DMS153 (cell line): ENCODE data around the gene ACSL6.

ENCODE experiments used
- DNase-seq: peaks from one replicate; lab custom pipeline; 2025; lab: John Stamatoyannopoulos, UW

ACSL6 gene

DNA sequence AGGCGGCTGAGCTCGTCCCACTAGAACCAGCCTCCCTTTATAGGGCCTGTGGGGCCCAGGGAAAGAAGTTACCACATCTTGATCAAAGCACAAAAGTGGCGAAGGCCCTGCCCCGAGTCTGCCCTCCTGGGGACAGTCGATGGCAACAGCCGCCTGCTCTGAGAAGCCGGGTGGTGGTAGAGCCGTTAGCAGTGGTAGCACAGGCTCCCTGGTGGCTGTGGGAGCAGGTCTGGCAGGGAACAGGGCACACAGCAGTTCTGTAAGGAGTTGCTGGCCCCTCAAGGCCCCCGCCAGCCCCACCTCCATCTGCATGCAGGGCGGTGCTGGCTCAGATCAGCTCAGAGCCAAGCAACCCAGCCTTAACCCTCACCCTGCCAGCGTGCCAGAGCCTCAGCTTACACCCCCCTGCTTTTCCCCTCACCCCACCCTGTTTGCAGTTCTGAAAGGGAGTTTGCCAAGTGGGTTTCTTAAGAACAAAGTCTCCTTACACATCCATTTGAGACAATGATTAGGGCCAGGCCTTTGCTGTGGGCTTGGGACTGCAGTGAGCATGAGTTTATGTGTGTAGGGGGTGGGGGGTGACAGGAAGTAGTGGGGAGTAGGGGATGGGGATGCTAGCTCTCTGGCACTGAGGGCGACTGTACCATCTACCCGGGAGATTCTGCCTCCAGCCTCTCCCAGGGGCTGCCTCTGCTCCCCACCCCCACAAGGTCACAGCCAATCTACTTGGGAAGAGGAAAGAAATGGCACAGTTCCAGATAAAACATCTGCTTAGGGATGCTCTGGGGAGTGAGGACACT, 11.8 kb downstream of the ACSL6 start:
- DNase-seq, result no peak

DNA sequence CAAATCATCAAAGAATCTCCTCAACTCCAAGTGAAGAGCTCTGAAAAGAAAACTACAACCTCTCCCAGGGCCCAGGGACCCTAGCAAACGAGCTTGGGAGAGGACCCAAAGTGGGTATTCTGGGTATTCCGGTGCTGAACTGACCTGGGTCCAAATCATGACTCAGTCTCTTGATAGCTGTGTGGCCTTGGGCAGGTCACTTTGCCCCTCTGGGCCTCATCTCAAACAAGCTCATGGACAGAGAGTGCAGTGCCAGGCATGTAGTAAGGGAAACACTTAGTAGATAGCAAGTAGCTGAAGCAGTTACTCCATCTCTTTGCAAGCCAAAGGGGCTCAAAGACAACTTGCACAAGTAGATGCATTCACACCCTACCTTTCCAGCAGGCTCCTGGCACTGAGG, 12.4 kb downstream of the ACSL6 start:
- DNase-seq, result no peak

DNA sequence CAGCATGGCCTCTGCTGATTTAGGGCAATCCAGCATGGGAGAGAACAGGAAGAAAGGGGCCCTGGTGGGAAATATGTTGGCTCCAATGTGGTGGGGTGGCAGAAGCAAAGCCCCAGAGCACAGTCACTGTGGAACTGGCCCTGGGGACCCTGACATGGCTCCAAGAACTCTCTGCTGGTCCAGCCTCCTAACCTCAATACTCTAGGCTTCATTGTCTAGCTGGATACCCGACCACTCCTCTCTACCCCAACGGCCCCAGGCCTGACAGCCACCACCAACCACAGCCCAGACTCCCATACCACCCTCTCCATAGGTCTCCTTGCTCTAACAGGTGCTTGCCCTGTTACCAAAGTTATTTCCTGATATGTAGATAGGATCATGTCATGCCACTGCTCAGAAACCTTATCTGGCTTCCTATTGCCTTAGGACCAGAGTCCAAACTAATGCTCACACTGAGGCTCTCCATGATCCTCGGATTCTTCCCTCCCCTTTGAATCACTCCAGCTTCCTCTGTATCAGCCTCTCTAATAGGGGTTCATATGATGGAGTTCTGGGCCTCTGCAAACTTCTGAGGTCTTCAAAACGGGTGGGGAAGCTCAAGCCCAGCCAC, 12.9 kb downstream of the ACSL6 start:
- no peak for DNase-seq

DNA sequence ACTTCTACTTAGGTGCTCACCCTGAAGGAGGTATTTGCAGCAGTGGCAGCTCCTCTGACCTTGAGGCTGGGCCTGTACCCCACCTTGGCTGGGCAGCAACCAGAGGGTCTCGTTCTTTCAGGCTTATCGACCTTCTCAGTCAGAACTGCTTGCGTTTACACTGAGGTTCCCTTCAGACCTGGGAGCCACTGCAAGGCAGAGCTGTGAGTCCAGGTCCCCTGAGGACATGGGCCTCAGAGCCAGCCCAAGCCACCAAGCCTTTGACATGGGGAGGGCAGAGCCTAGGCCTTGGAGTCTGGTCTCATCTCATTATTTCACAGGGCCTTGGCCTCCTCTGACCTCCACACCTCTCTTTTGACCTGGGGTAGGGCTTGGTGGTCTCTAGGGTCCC, 13.7 kb downstream of the ACSL6 start:
- DNase-seq, result no peak

DNA sequence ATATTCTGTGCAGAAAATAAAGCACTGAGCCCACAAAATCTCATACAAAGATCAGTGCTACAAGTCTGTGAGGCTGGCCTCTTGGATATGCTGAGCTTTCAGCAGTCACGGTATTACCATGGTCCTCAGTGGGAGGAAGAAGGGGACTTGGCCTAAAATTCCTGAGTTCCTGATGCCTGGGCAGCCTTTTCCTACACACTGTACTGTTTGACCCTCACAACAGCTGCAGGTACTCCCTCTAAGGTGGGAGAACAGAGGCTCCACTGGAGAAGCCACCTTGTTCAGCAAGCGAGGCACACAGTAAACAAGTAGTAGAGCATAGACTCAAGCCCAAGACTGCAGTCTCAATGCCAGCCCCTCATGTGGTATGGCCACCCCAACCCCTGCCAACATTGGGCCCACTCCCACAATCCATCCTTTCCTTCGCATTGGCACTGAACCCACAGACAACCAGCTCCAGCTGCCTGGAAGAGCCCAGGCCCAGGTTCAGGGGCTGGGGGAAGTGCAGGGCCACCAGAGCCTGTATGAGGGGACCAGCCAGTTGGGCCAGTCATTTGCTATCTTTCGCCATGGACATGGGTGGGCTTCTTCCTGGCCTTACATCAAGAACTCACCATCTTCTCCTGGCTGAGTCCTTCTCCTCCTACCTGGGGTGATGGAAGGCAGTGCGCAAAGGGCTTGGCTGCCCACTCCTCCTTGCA, 14.3 kb downstream of the ACSL6 start:
- no peak for DNase-seq

DNA sequence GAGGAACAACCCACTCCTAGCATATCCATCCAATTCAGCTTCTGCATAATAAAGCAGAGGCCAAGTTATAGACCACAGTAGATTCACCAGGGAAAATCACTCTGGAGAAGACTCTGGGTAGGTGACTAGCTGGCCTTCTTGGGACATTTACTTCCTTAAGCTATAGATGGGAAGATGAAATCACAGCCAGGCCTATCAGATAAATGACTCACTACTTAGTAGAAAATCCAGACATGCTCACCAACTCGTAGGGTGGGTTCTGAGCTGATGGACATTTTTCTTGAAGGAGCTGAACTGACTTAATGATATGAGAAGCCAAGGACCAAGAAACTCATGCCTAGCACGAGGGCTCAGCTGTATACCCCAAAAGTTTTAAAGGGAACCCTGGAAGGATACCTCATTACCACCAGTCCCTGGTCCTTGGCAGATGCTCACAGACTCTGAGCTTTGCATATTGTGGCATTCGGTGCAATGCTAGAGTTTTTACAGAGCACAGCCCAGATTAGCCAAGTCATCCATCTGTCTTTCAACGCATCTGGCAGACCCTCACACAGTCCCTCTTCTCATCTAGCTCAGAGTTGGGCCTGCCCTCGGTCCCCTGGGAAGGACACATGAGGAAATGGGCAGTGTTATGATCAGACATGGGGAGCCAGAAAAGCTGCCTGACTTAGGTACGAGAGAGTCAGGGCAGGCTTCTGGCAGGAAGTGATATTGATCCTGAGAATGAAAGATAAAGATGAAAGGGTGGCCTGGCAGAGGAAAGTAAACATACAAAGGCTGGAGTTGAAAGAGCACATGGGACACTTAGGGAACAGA, 15.0 kb downstream of the ACSL6 start:
- no peak for DNase-seq

DNA sequence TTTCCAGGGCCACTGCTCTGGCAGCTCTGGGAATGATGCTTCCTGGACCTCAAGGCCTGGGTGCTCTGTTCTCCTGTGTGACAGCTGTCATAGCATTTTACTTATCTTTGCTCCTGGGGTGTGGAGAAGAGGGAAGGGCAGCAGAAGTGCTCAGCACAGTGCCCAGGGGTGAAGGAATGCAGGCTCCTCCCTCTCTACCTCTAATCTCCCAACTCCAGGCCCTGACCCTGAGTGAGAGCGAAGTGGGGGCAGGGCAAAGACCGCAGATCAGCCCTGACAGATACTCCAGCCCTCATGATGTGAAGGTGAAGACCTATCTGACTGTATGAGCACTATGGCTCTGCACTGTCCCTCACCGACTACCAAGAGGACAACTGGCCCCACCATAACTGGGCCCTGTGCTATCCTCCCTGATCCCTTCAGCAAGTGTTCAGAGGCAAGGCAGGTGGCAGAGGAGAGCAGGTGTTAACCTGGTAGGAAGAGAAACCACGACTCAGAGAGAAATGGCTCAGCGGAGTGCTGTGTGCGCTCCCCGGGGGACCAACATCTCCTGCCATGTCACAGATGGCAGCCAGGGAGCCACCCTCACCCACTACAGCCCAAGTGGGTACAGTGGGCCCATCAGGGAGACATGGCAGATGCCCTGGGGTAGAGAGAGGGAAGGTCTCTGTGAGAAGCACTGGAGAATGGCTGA, 16.8 kb downstream of the ACSL6 start:
- no peak for DNase-seq

DNA sequence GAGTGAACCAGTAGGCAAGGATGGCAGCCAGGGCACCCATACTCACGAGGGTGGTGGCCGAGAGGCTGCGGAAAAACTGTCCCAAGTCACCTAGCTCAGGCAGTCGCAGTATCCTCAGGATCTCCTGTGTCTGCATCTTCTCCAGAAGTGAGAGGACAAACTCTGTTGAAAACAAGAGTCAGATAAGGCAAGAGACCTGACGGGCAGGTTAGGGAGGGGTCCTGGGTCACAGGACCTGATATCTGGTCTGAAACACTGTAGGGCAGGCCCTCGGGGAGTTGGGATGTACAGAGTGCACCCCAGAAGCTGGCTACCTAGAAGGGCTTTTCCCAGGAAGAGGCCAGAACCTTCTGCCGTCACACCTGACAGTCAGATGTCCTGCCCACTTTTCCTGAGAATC, 17.4 kb downstream of the ACSL6 start:
- no peak for DNase-seq

DNA sequence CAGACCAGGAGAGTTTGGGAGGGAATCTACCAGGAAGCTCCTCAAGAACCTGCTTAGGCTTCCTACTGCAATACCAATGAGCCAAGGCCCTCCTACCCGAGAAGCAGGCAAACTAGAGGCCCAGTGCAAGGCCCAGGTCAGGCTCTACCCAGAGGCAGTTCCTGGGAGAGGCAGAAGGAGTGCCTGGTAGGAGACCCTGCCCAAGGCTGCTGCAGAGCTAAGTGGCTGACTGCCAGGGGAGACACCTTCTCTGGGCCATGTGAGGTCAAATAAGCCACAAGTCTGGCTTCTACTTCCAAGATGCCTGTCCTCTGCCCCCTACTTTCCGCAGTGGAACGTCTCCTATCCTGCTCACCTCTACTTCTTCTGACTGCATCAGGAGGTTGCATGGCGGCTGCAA, 17.8 kb downstream of the ACSL6 start:
- no peak for DNase-seq

DNA sequence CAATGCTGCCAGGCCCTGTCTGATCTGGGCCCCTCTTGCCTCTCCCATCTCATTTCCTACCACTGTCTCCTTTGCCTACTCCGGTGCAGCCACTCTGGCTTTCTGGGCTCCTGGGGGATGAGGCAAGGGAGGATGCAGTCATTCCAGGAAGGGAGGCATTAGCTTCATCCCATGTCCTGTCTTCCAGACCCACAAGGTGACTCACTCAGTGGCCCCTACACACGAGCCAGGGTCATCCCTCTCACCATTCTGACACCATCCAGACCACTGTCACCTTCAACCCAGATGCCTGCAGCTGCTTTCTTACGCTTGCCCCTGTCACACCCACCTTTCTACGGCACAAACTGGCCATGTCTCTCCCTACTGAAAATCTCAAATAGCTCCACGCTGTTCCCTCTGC, 19.1 kb downstream of the ACSL6 start:
- DNase-seq, result no peak

DNA sequence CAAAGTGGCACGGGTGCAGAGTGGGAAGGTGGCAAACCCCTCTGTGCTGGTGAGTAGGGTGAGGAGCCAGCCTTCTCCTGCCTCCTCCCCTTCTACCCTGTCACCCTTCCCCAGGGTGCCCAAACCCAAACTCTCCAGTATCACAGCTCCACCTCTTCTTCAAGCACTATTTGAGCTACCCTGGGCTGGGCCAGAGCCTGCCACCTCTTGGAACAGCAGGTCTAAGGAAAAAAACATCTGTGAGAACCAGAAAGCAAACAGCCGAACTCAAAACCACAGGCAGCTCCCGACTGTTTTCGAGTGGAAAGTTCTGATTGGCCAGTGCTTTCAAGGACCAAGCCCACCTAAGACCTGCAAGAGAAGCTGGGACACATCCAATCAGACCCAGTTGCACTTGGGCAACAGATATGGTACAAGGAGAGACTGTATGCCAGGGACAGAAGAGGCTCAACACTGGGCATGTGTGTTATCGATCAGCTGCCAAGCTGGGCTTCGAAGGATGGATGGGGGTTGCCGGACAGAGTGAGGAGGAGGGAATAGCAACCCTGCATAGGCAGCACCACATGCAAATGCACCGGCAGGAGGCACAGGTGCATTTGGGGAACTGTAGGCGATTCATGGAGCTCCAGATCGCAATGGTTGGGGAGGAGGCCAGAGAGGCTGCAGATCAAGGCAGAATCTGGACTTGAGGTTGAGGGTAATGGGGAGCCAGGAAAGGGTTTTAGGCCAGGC, 19.7 kb downstream of the ACSL6 start:
- no peak for DNase-seq

DNA sequence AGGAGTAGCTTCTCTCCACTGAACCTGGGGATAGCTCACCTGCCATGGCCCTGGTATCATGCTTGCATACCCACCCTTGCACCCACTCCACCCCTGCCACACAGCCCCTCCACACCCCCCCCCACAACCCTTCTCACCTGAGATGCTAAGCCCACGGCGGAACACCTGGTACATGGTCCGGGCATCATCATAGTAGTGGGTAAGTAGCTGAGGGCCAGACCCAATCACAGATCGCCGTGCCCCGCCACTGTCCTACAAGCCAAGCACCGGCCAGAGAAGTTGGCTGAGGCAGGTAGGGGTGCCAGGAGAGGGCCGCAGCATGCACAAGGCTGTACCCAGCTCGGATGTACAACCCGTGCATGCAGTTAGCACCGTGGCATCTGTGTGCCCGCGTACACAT, 20.7 kb downstream of the ACSL6 start:
- DNase-seq, result no peak

DNA sequence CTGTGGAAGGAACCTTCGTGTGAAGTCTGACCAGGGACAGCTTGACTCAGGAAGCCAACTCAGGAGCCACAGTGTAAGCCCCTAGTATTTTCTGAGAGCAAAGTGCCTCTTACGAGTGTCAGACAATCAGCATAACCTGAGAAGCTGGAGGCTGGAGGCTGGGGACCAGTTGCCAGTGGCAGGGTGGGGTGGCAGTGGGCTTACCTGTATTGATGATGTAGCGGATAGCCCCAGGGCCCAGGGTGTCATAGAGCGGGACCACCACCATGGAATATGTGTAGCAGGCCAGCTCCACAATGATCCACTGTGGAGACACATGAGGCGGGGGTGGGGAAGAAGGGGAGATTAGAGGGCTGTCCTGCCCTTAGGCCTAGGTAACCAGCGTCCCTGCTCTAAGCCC, 22.9 kb downstream of the ACSL6 start:
- DNase-seq, result no peak

DNA sequence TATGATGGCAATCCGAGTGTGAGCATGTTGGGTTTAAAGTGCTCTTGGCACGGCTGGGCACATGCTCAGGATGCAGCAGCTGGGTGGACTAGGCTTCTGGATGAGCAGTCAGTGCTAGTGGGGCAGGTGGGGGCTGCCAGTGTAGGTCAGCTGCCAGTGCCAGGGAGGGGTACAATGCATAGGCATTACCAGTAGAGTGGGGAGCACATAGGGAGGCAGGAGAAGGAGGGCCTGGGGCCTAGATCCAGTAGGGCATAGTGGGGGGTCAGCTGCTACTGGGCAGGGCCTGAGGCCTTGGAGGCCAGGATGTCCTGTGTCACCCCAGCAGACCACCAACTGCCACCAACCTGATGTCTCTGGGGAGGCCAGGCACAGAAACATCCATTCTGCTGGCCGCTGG, 24.2 kb downstream of the ACSL6 start:
- no peak for DNase-seq

DNA sequence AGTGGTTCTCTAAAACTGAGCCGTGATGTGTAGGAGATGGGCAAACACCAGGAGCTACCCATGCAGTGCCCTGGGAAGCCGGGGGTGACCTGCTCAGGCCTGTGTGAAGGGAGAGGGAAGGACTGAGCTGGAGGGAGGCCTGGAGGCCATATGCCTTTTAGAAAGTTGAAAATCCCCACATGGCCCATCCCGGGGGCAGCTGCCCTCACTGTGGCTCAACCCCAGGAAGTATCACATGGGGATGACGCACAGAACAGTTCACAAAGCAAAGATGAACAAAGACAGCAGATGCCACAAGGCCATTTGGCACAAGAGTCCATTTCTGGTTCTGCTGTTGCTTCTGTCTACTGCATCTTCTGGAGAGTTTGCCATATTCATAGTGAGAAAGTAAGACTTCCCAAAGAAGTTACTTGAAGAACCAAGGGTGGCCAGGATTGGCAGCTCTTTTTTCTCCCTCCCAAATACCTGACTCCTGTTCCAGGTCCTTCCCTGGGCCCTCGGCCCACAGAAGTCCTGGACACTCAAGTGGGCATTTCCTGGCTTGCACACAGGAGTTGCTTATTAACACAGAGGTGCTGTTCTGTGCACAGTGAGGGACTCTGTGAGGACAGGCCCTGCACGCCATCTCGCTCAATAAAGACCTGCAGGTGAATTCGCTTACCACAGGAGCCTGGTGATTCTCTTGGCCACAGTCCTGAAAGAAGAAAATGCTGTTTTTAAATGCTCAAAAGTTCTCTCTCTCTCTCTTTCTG, 25.1 kb downstream of the ACSL6 start:
- no peak for DNase-seq

DNA sequence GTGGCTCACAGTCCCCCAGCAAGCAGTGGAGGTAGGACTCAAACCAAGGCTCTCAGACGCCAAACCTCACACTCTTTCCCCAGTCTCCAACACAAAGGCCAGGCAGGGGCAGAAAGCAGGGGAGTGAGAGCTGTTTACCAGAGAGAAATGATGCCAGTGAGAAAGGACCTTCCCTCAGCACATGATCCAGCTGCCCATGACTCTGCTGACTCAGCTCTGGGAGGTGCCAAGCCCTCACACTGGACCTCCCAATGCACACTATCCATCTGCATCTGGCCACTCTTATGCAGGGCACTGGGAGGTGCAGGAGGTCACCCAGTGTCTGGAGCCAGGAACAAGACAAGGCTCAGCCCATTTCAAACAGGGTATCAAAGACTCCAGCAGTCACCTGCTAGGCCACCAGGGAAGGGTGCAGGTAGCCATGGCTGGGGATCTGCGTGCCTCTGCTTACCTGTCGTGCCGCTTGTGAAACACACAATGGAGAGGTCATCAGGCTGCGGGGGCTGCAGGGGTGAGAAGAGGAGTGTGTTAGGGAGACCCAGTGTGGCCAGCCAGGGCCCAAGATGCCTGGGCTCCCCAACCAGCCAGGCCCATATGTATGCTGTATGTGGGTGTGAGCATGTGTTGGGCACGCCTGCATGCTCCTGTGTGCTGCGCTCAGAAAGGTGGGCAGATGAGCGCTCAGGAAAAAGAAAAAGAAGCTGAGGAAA, 26.3 kb downstream of the ACSL6 start:
- no peak for DNase-seq

DNA sequence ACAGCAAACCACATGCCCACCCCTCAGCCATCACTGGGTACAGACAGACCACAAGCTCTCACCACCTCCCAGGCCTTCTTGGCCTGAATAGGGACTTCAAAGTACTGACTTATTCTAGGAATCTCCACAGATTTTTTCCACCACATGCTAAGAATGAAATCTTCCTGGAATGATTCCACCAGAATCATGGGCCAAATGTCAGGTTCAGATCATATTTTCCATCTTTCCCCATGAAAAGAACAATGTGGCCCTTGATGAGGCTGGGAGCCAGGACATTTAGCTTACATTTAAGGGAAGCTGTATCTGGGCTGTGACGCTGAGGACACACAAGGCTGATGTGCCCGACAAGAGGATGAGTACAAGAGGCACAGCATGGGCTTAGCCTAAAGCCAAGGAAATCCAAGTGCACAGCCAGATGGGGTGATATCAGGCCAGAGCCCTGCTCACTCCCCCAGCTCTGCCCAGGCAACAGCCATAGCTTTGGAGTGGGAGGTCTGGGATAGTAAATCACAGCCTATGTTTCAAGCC, 28.1 kb downstream of the ACSL6 start:
- DNase-seq, result no peak

DNA sequence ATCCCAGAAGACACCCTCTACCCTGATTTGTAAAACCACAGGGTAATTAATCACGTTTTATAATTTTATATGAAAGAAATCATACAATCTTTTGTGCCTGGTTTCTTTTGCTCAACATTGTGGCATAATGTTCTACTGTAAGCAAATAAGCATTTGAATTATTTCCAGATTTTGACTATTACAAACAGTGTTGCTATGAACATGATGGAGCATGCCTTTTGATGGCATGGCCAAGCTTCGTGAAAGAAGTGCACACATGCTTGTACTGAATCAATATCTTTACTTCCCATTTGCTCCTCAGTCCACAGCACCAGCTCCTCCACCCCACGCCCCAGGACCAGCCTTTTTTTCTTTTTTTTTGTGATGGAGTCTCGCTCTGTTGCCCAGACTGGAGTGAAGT, 29.9 kb downstream of the ACSL6 start:
- DNase-seq, result no peak

DNA sequence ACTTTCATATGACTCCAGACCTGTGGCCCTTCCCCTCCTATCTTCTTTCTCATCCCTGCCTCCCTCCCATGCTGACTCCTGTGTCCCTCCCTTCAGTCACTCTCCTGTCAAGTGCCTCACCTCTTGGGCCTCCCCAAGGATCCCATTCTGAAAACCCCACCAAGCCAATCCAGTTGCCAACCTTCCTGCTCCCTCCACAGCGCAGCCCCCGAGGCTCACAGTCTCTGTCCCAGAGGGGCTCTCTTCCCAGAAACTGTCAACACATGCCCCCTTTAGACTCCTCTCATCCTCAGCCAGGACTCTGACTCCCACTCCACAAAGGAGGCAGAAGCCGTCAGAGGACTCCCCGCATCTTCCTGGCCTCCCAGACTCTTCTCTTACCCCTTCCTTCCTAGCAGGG, 30.8 kb downstream of the ACSL6 start:
- DNase-seq, result no peak

DNA sequence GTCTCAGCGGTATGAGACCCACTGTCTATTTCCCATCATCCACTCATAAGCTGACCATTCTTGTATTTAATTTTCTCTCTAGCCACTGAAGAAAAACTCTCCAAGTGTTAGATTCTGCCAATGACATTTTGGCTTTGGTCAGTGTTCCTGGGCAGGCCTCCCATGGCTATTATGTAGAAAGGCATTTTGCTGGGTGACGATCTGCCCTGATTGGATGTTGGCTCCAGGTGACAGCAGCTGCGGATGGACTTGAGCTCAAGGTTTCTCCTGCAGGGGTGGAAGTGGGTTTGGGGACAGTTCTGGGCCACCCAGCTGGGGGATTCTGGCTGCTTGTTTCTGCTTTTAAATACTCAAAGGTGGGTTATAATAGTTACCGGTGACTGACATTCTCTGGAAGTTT, 31.6 kb downstream of the ACSL6 start:
- no peak for DNase-seq
